HG02623 (cell line): ENCODE data around the gene SPTBN4.
"Not testable (repeated sequence)": the region's sequence is repeated elsewhere in the genome, so short reads cannot be mapped to it uniquely, and the experiment has no call there.

Experiments
- ATAC-seq: cut with Tn5 transposase; IDR thresholded peaks from one replicate; pipeline ENCODE4 v1.9.1; 2021; ENCODE audit warnings: moderate library complexity; ENCODE audit not compliant: unreplicated experiment

The SPTBN4 gene

DNA sequence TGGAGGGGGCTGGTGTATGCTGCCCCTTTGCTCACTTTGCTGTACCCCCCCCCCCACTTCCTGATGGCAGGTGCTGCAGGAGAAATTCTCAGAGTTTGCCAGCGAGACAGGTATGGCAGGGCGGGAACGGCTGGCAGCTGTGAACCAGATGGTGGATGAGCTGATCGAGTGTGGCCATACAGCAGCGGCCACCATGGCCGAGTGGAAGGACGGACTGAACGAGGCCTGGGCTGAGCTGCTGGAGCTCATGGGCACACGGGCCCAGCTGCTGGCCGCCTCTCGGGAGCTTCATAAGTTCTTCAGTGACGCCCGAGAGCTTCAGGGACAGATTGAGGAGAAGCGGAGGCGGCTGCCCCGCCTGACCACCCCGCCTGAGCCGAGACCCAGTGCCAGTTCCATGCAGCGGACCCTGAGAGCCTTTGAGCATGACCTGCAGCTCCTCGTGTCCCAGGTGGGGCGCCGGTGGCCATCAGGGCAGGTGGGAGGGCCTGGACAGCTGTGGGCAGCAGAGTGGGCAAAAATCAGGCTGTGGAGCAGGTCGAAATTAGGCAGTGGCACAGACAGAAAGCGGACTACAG is 90.2 kb downstream of the SPTBN4 start:
- no peak for ATAC-seq

- ATAC-seq = no peak
Observed at GRCh38 chr19:40559394-40559793, 92.6 kb downstream of the SPTBN4 start.

GRCh38 chr19:40560092-40560507 is 93.3 kb downstream of the SPTBN4 start:
- ATAC-seq = no peak

DNA sequence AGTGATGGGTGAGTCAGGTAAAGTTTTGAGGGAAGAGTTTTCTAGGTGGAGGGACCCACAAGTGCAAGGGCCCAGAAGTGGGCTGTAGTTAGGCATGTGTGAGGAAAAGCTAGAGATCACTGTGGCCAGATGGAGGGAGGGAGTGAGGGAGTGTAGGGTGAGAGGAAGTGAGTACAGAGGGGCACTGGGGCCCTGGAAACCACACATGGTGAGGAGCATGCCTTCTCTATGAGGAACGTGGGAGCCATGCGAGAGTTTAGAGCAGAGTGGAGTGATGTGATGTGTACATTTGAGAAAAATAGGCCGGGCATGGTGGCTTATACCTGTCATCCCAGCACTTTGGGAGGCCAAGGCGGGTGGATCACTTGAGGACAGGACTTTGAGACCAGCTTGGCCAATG is 95.1 kb downstream of the SPTBN4 start:
- ATAC-seq = no peak

DNA sequence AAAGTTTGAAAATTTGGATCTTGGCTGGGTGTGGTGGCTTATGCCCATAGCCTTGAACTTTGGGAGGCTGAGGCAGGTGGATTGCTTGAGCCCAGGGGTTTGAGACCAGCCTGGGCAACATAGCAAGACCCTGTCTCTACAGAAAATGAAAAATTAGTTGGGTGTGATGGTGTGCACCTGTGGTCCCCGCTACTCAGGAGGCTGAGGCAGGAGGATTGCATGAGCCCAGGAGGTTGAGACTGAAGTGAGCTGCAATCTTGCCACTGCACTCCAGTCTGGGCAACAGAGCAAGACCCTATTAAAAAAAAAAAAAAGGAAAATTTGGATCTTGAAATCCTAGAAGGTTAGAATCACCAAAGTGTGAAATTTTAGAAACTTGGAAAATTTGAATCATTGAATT is 97.7 kb downstream of the SPTBN4 start:
- ATAC-seq = not testable (repeated sequence)

GRCh38 chr19:40565355-40565754 is 98.6 kb downstream of the SPTBN4 start:
- no peak for ATAC-seq

GRCh38 chr19:40565910-40566495 is 99.2 kb downstream of the SPTBN4 start:
- no peak for ATAC-seq

DNA sequence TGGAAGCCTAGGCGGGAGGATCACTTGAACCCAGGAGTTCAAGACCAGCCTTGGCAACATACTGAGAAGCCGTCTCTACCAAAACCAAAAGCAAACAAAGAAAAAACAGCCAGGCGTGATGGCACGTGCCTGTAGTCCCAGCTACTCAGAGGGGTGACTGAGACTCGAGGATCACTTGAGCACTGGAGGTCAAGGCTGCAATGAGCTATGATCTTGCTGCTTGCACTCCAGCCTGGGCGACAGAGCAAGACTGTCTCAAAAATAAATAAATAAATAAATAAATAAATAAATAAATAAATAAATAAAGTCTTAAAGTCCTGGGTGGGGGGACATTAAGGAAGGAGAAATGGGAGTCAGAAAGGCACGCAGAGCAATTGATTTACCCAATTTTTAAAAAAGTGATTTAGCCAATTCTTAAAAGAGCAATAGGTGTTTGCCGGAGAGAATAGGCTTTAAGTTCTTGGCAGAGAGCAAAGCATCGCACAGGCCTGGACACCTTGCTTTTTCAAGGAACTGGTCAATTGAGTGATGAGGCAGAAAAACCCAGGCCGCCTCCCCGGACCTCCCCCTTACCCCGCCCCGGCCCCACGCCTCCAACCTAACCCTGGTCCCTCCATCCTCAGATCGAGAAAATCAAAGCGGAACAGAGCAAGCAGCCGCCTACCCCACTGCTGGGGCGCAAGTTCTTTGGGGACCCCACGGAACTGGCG is 100.4 kb downstream of the SPTBN4 start:
- ATAC-seq = no peak

DNA sequence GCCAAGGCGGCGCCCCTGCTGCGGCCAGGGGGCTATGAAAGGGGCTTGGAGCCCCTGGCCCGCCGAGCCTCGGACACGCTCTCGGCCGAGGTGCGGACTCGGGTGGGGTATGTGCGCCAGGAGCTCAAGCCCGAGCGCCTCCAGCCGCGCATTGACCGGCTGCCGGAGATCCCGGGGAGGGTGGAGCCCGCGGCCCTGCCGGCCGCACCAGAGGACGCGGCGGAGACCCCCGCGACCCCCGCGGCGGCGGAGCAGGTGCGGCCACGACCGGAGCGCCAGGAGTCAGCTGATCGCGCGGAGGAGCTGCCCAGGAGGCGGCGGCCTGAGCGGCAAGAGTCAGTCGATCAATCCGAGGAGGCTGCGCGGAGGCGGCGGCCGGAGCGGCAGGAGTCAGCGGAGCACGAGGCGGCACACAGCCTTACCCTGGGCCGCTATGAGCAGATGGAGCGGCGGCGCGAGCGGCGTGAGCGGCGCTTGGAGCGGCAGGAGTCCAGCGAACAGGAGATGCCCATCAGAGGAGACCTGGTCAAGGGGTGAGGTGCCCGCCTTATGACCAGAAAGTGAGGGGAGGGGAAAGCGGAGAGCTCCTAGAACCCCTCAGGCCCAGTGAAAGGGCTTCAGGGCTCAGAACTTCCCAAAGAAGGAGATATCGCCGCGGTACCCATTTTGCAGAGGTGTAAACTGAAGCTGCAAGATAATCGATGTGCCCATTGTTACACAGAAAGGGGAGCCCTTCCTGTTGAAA is 101.1 kb downstream of the SPTBN4 start:
- no peak for ATAC-seq

- ATAC-seq = peak; percentile 72
Observed at GRCh38 chr19:40570313-40571004, 103.7 kb downstream of the SPTBN4 start.

DNA sequence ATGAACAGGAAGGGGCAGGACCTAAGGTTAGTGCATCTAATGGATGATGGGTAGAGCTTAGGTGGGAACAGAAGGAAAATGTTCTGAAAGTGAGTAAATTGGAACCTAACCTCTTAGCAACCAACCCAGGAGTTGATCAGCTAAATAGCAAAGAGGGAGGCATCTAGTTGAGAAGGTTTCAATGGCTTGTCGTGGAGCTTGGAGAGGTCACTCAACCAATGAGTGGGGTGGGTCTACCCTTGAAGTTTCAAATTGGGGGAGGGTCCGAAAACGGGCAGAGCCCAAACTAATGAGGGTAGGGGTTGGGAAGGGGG is 104.2 kb downstream of the SPTBN4 start:
- no peak for ATAC-seq

DNA sequence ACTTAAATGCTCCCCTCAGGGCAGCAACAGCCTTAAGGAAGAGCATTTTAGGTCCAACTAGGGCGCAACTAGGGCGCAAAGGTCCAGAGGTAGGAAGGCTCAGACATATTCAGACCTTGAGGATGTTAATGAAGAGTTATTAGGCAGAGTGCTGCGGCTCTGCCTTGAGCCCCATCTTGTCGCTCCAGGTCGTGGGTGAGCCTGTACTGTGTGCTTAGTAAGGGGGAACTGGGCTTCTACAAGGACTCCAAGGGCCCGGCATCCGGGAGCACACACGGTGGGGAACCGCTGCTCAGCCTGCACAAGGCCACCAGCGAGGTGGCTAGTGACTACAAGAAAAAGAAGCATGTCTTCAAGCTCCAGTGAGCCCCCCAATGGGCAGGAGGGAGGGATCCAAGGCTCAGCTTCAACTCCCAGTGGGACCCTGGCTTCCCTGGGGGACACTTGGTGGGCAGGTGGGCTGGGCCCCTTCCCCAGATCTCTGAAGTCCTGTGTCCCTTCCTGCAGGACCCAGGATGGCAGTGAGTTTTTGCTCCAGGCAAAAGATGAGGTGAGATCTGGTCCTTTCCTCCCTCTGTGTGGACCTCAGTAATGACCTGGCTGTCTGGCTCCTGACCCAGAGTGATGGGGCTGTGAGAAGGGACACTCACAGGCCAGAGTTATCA is 105.2 kb downstream of the SPTBN4 start:
- no peak for ATAC-seq

DNA sequence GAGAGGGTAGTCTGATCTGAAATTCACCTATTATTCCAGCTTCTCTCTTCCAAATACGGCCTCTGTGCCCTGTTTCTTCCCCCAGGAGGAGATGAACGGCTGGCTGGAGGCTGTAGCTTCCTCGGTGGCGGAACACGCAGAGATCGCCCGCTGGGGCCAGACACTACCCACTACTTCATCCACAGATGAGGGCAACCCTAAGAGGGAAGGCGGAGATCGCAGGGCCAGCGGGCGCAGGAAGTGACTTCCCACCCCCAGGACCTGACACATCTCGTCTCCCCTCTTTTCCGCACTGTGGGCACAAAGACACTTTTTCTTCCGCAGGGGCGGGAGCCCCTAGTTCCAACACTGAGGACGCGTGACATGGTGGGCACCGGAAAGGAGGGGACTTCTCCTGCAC is 108.5 kb downstream of the SPTBN4 start:
- no peak for ATAC-seq

DNA sequence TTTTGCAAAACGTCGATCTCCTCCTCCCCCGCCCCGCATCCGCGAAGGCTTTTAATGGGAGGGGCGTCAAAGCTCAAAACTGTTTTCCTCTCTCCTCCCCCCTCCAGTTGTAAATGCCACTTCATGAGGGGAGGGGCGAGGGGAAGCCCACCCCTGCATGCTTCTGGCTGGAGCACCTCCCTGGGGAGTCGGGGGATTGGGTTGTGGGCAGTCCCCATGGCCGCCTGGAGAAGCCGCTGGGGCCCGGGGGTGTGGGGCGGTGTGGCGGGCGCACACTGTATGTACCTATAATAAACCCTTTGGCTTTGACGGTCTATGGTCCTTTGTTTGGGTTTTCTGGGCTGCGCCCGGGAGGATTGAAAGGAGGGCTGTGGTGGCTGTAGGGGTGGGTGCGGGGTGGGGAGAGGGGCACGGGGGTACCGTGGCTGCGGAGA is 109.4 kb downstream of the SPTBN4 start:
- ATAC-seq = no peak

DNA sequence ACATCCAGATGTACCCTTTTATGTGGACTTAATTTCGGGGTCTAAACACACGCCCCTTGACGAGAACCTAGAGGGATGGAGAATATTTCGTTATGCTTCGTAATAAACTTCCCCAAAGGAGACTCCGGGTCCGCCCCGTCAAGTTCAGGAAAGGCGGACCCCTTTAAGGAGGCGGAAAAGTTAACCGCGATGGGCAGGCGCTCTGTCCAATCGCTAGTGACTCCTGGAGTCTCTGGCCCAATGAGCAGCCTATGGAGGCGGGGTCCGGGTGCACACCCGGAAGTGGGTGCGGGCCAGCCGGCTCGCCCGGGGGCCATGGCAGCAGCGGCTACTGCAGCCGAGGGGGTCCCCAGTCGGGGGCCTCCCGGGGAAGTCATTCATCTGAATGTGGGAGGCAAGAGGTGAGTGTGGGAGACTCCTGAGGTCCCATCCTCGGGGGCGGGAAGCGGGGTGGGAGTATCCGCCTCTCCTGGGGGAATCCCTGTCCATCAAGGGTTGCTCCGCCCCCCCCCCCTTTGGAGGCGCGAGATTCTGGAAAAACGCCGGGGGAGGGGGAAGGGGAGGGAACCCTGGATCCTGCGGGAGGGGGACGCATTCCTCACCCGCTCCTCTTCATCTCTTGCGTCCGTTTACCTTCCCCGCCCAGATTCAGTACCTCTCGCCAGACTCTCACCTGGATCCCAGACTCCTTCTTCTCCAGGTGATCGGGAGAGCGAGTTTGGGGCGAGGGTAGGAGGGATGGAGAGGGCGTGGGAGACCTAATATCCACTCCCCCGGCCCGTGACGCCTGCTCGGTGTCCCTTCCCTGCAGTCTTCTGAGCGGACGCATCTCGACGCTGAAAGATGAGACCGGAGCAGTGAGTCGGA is 110.0 kb downstream of the SPTBN4 start, which contains the start of gene SHKBP1:
SHKBP1 (plus strand) TSS at position 289 of the 867 bp plus-strand sequence; CDS start at position 316, 27 bp downstream.
- ATAC-seq = peak; percentile 93

DNA sequence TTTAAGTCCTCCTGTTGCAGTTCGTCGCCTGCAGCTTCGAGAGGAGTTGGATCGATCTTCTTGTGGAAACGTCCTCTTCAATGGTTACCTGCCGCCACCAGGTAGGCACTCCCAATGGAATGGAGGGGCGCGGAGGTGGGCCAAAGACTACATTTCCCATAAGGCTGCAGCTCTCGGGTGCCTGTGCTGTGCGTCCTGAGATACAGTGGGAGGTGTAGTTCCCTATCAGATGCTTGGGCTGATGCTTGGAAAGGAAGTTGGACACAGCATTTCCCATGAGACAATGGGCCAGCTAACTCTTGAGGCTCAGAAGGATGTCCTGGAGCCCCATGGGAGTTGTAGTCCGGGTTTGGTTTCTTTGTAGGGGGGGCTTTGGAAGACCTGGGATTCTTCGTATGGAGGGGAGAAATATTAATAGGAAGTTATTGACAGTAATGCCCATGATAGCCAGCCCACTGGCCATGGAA is 111.7 kb downstream of the SPTBN4 start:
- ATAC-seq = no peak

DNA sequence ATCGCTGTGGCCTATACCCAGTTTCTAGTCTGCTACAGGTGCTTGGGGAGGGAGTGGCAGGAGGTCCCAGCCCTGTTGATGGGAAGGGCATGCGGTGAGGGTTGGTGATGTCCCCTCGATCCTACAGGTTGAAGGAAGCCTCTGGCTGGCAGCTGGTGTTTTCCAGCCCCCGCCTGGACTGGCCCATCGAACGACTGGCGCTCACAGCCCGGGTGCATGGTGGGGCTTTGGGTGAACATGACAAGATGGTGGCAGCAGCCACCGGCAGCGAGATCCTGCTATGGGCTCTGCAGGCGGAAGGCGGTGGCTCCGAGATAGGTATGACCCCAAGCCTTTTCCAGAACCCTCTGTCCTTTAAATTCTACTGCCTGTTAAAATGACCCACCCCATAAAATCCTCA is 113.8 kb downstream of the SPTBN4 start:
- ATAC-seq = no peak

DNA sequence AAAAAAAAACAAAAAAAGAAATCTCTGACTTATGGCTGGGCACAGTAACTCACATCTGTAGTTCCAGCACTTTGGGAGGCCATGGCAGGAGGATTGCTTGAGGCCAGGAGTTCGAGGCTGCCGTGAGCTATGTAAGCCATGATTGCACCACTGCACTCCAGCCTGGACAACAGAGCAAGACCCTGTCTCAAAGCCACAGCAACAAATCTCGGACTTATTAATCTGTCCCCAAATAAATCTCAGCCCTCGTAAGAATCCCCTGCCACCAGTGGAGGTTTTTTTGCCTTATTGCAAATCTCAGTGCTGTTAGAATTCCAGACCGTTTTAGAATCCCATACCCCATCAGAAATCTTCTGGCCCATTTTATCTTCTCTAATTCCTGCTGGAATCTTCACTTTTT is 114.7 kb downstream of the SPTBN4 start:
- ATAC-seq = no peak

- ATAC-seq = no peak
Observed at GRCh38 chr19:40582467-40582866, 115.7 kb downstream of the SPTBN4 start.

DNA sequence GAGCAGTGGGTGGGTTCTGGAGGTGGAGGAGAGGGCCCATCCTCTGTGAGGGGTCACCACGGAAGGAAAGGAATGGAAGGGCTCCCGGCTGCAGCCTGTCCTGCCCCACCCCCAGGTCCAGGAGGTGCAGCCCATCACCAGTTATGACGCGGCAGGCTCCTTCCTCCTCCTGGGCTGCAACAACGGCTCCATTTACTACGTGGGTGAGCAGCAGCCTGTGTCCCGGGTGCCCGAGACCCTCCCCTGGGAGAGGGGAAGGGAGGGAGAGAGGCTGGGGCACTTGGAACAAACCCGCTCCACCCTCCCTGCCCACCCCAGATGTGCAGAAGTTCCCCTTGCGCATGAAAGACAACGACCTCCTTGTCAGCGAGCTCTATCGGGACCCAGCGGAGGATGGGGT is 116.5 kb downstream of the SPTBN4 start:
- ATAC-seq = no peak
